ENCODE results near the gene STAG2. TPM values are rescaled to one million over a fixed set of nuclear protein-coding genes. Genes with fewer than 3 reads are reported as not detected.
A peak's percentile ranks its signal among the peaks of the same experiment; 100 is the strongest.
"Not testable (repeated sequence)": the region's sequence is repeated elsewhere in the genome, so short reads cannot be mapped to it uniquely, and the experiment has no call there.

STAG2 gene
- total RNA-seq (100 to 1,000 TPM; 116 to 122 TPM), polyA plus RNA-seq (62.0 TPM)

DNA sequence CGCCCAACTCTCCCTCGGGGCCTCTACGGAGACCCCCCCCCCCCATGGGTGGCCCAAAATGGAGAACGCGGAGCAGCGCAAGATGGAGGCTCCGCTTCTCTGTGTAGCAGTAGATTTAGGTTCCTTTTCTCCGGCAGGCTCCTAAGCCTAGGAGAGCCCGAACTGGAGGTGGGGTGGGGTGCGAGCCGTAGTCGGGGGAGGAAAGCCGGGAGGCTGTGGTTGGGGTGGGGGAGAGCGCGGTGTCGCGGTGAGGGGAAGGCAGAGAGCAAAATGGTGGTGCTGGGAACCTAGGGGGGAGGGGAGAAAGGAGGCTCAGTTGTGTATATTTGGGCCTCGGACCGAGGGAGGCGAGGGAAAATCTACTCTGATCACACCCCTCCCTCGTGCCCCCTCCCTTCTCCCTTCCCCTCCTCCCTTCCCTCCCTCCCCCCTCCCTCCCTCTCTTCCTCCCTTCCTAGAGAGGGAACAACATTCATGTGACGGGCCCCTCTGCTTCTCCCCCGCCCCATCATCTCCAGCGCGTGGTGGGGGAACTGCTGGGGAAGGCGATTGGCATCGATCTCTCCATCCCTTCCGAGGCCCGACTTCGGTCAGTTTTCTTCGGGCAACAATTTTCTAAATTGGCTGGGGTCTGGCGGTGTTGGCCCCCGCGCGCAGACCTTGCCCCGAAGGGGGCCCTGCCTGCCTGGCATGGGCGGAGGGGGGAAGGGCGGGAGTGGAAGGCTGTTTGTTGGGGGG is at the start of gene STAG2:
STAG2 (plus strand) TSS at position 439 of the 738 bp plus-strand sequence. CDS start 60,922 bp downstream, outside the sequence.
- ChIA-PET POLR2A (interaction anchor here (0.7 kb wide), 1 partner anchor 256 kb away, joined by 4 read pairs; no protein-coding TSS in a partner anchor), CTCF (interaction anchor here (0.7 to 0.9 kb wide), 2 partner anchors 112 to 140 kb away, joined by 3 to 4 read pairs; no protein-coding TSS in a partner anchor)
- Histone ChIP-seq H3K27me3 (ENCODE audit: insufficient read depth, low read length, poor library complexity, severe bottlenecking) (no peaks in the 10 kb centered on the region), H3K9me3 (ENCODE audit: low read length) (no peaks in the 10 kb centered on the region), H3K4me1 (ENCODE audit: insufficient read depth, low read length) (peaks cover 14% of the 10 kb centered on the region), H3K27ac (ENCODE audit: low read depth, low read length) (peak within 1 kb of the TSS; percentile 93), H3K36me3 (ENCODE audit: insufficient read depth, low read length) (no peaks in the 10 kb centered on the region), H3K4me3 (ENCODE audit: low read length) (peak within 1 kb of the TSS; percentile 91)
- H3K27me3 Mint-ChIP-seq: peaks cover 0 to 15% of the 10 kb centered on the region in 2 donors
- H3K27ac Mint-ChIP-seq: peak within 1 kb of the TSS; percentile 91 to 100 (median 98)
- H3K4me1 Mint-ChIP-seq: peaks cover 23 to 42% (median 26%) of the 10 kb centered on the region in 3 donors
- peaks cover 0 to 9% (median 4%) of the 10 kb centered on the region in 5 donors for H3K9me3 Mint-ChIP-seq
- peaks cover 2 to 30% (median 5%) of the 10 kb centered on the region in 3 donors for H3K36me3 Mint-ChIP-seq
- DNase-seq: peak; percentile 15 to 59 (median 42)
- peak within 1 kb of the TSS; percentile 86 to 100 (median 97) for H3K4me3 Mint-ChIP-seq

DNA sequence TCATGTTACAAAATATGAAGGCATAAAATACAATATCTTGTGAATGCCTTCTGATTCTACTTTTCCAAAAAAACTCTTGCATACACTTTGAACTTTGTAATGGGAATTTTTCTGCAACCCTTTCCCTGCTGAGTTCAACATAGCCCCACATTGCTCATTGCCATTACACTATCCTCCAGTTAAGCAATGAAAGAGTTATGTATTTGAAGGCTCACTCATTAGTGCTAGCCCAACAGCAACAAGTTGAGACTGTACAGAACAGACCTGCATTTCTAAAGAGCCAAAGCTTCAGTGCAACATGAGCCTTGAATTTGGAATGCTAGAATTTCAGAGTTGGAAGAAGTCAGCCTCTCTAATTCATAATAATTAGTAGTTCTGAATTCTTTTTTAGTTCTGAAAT is 44.4 kb upstream of the STAG2 start:
- Mint-ChIP-seq H3K27me3 (no peaks in the 10 kb centered on the region), H3K4me3 (no peak overlapping the region), H3K27ac (no peak overlapping the region), H3K36me3 (no peaks in the 10 kb centered on the region), H3K9me3 (no peaks in the 10 kb centered on the region), H3K4me1 (no peaks in the 10 kb centered on the region)
- no peak overlapping the region for H3K4me3 ChIP-seq (ENCODE audit: low read length)
- no peaks in the 10 kb centered on the region for H3K27me3 ChIP-seq (ENCODE audit: insufficient read depth, low read length, poor library complexity, severe bottlenecking)
- DNase-seq: no peak
- H3K27ac ChIP-seq (ENCODE audit: low read depth, low read length): no peak overlapping the region
- ChIA-PET POLR2A (no interaction called here), CTCF (no interaction called here)
- H3K4me1 ChIP-seq (ENCODE audit: insufficient read depth, low read length): no peaks in the 10 kb centered on the region
- no peaks in the 10 kb centered on the region for H3K9me3 ChIP-seq (ENCODE audit: low read length)
- H3K36me3 ChIP-seq (ENCODE audit: insufficient read depth, low read length): no peaks in the 10 kb centered on the region

- no peaks in the 10 kb centered on the region for H3K9me3 ChIP-seq (ENCODE audit: low read length)
- no peaks in the 10 kb centered on the region for H3K9me3 Mint-ChIP-seq
- no peaks in the 10 kb centered on the region for H3K36me3 ChIP-seq (ENCODE audit: insufficient read depth, low read length)
- ChIA-PET POLR2A (no interaction called here), CTCF (no interaction called here)
- no peaks in the 10 kb centered on the region for H3K27me3 ChIP-seq (ENCODE audit: insufficient read depth, low read length, poor library complexity, severe bottlenecking)
- no peaks in the 10 kb centered on the region for H3K4me1 ChIP-seq (ENCODE audit: insufficient read depth, low read length)
- no peaks in the 10 kb centered on the region for H3K4me1 Mint-ChIP-seq
- H3K27ac Mint-ChIP-seq: no peak overlapping the region
- no peak overlapping the region for H3K4me3 ChIP-seq (ENCODE audit: low read length)
- H3K36me3 Mint-ChIP-seq: no peaks in the 10 kb centered on the region
- no peak for DNase-seq
- no peak overlapping the region for H3K4me3 Mint-ChIP-seq
- no peak overlapping the region for H3K27ac ChIP-seq (ENCODE audit: low read depth, low read length)
- H3K27me3 Mint-ChIP-seq: no peaks in the 10 kb centered on the region
Observed at GRCh38 chrX:123918106-123918721, 43.3 kb upstream of the STAG2 start.

- no peaks in the 10 kb centered on the region for H3K27me3 Mint-ChIP-seq
- no peaks in the 10 kb centered on the region for H3K4me1 Mint-ChIP-seq
- H3K27ac Mint-ChIP-seq: no peak overlapping the region
- no peaks in the 10 kb centered on the region for H3K9me3 Mint-ChIP-seq
- no peaks in the 10 kb centered on the region for H3K36me3 ChIP-seq (ENCODE audit: insufficient read depth, low read length)
- H3K4me1 ChIP-seq (ENCODE audit: insufficient read depth, low read length): no peaks in the 10 kb centered on the region
- H3K36me3 Mint-ChIP-seq: no peaks in the 10 kb centered on the region
- H3K9me3 ChIP-seq (ENCODE audit: low read length): no peaks in the 10 kb centered on the region
- no peak overlapping the region for H3K4me3 Mint-ChIP-seq
- no peak overlapping the region for H3K27ac ChIP-seq (ENCODE audit: low read depth, low read length)
- no peaks in the 10 kb centered on the region for H3K27me3 ChIP-seq (ENCODE audit: insufficient read depth, low read length, poor library complexity, severe bottlenecking)
- ChIA-PET POLR2A (no interaction called here), CTCF (no interaction called here)
- DNase-seq: no peak
- no peak overlapping the region for H3K4me3 ChIP-seq (ENCODE audit: low read length)
Observed at GRCh38 chrX:123920105-123920785, 41.3 kb upstream of the STAG2 start.

DNA sequence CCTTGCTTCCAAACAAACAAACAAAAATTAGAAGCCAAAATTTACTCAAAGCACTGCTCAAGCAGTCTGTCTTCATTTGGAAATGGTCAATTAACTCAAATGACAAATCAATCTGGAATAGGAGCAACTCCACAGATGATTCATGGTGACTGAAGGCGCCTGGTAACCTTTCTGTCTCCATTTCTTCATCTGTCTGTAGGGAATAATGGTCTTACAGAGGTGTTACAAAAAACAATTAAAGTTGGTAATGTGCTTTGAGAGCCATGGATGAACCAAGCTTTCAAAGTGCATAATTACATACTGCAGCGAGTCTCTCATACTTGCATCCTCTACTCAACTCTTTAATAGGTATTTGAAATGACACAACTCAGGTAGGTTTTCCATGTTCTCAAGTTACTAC is 38.3 kb upstream of the STAG2 start:
- Mint-ChIP-seq H3K9me3 (no peaks in the 10 kb centered on the region), H3K36me3 (no peaks in the 10 kb centered on the region), H3K27me3 (no peaks in the 10 kb centered on the region), H3K4me3 (no peak overlapping the region), H3K27ac (no peak overlapping the region), H3K4me1 (no peaks in the 10 kb centered on the region)
- H3K9me3 ChIP-seq (ENCODE audit: low read length): no peaks in the 10 kb centered on the region
- H3K4me1 ChIP-seq (ENCODE audit: insufficient read depth, low read length): no peaks in the 10 kb centered on the region
- no peak overlapping the region for H3K4me3 ChIP-seq (ENCODE audit: low read length)
- CTCF ChIA-PET: no interaction called here
- no peaks in the 10 kb centered on the region for H3K27me3 ChIP-seq (ENCODE audit: insufficient read depth, low read length, poor library complexity, severe bottlenecking)
- no peak for DNase-seq
- H3K36me3 ChIP-seq (ENCODE audit: insufficient read depth, low read length): no peaks in the 10 kb centered on the region
- POLR2A ChIA-PET: interaction anchor here (0.7 kb wide), 1 partner anchor 16 kb away, joined by 7 read pairs; no protein-coding TSS in a partner anchor
- H3K27ac ChIP-seq (ENCODE audit: low read depth, low read length): no peak overlapping the region

- Mint-ChIP-seq H3K27me3 (no peaks in the 10 kb centered on the region), H3K4me3 (no peak overlapping the region), H3K36me3 (no peaks in the 10 kb centered on the region), H3K27ac (no peak overlapping the region), H3K9me3 (no peaks in the 10 kb centered on the region), H3K4me1 (no peaks in the 10 kb centered on the region)
- H3K4me3 ChIP-seq (ENCODE audit: low read length): no peak overlapping the region
- CTCF ChIA-PET: no interaction called here
- POLR2A ChIA-PET: no interaction called here
- no peaks in the 10 kb centered on the region for H3K36me3 ChIP-seq (ENCODE audit: insufficient read depth, low read length)
- H3K9me3 ChIP-seq (ENCODE audit: low read length): no peaks in the 10 kb centered on the region
- DNase-seq: no peak
- H3K27ac ChIP-seq (ENCODE audit: low read depth, low read length): no peak overlapping the region
- H3K27me3 ChIP-seq (ENCODE audit: insufficient read depth, low read length, poor library complexity, severe bottlenecking): no peaks in the 10 kb centered on the region
- no peaks in the 10 kb centered on the region for H3K4me1 ChIP-seq (ENCODE audit: insufficient read depth, low read length)
Observed at GRCh38 chrX:123924186-123924585, 37.3 kb upstream of the STAG2 start.

GRCh38 chrX:123927845-123928244 is 33.7 kb upstream of the STAG2 start:
- CTCF ChIA-PET: no interaction called here
- no peaks in the 10 kb centered on the region for H3K9me3 ChIP-seq (ENCODE audit: low read length)
- no peaks in the 10 kb centered on the region for H3K27me3 Mint-ChIP-seq
- H3K36me3 ChIP-seq (ENCODE audit: insufficient read depth, low read length): no peaks in the 10 kb centered on the region
- H3K27ac ChIP-seq (ENCODE audit: low read depth, low read length): no peak overlapping the region
- H3K4me3 ChIP-seq (ENCODE audit: low read length): no peak overlapping the region
- no peak overlapping the region for H3K27ac Mint-ChIP-seq
- no peak for DNase-seq
- H3K4me1 Mint-ChIP-seq: no peaks in the 10 kb centered on the region
- no peaks in the 10 kb centered on the region for H3K9me3 Mint-ChIP-seq
- H3K36me3 Mint-ChIP-seq: peaks cover 0 to 4% (median 0%) of the 10 kb centered on the region in 3 donors
- POLR2A ChIA-PET: no interaction called here
- no peak overlapping the region for H3K4me3 Mint-ChIP-seq
- no peaks in the 10 kb centered on the region for H3K27me3 ChIP-seq (ENCODE audit: insufficient read depth, low read length, poor library complexity, severe bottlenecking)
- no peaks in the 10 kb centered on the region for H3K4me1 ChIP-seq (ENCODE audit: insufficient read depth, low read length)

GRCh38 chrX:123932055-123932454 is 29.5 kb upstream of the STAG2 start:
- CTCF ChIA-PET; H3K4me1 ChIP-seq (ENCODE audit: insufficient read depth, low read length); H3K27me3 Mint-ChIP-seq; POLR2A ChIA-PET; H3K27ac ChIP-seq (ENCODE audit: low read depth, low read length); H3K9me3 ChIP-seq (ENCODE audit: low read length); H3K9me3 Mint-ChIP-seq; H3K27ac Mint-ChIP-seq; H3K4me3 Mint-ChIP-seq; H3K4me3 ChIP-seq (ENCODE audit: low read length); H3K36me3 Mint-ChIP-seq; H3K4me1 Mint-ChIP-seq; H3K27me3 ChIP-seq (ENCODE audit: insufficient read depth, low read length, poor library complexity, severe bottlenecking); H3K36me3 ChIP-seq (ENCODE audit: insufficient read depth, low read length); DNase-seq: not testable (repeated sequence)

All from CD8-positive, alpha-beta memory T cell (primary cell).